Measurements from ENCODE around the gene SLC5A6. TPM values are rescaled to one million over a fixed set of nuclear protein-coding genes. Genes with fewer than 3 reads are reported as not detected.

The SLC5A6 gene
- total and polyA plus RNA-seq, 2 donors (not counting 1 experiment from before 2014, with no cell fraction given), result 50.8 to 52.6 TPM

DNA sequence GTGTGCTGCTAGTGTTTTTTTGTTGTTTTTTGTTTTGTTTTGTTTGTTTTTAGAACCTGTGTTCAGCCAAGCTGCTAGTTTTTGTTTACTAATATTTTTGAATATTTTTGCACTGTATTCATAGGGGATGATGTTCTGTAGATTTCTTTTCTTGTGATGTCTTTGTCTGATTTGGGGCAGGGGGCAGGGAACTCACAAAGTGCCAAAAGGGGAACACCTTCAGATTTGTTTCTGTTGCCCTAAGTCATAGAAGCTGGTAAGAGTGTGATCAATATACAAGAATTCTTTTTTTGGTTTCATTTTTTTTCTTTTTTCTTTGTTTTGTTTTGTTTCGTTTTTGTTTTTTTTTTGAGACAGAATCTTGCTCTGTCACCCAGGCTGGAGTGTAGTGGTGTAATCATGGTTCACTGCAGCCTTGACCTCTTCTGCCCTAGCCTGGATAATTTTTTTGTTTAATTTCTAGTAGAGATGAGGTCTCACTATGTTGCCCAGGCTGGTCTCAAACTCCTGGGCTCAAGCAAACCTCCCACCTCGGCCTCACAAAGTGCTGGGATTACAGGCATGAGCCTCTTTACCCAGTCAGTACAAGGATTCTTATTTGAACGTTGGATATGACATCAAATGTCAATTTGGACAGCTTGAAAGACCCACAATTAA, 32.6 kb downstream of the SLC5A6 start:
- Histone ChIP-seq H4K20me1 (ENCODE audit: control insufficient read depth, insufficient read depth, low read length, poor library complexity, severe bottlenecking) (no peaks in the 10 kb centered on the region), H3K27me3 (replicated peaks in 1 of 4; ENCODE audit: control extremely low read depth in 1 of 4, control insufficient read depth in 3 of 4, insufficient read depth in 4 of 4, low read length in 3 of 4) (peaks cover 0 to 14% (median 6%) of the 10 kb centered on the region in 4 experiments), H3K9ac (ENCODE audit: low read length) (no peak overlapping the region), H3K36me3 (replicated peaks in 1 of 2; ENCODE audit: control extremely low read depth in 1 of 2, control insufficient read depth in 1 of 2, extremely low read depth in 1 of 2, insufficient read depth in 2 of 2, low read length in 1 of 2) (no peaks in the 10 kb centered on the region), H3K4me2 (replicated peaks; ENCODE audit: low read depth, low read length, poor library complexity, severe bottlenecking) (no peak overlapping the region), H3K27ac (ENCODE audit: low read length in 2 of 2) (no peak overlapping the region), H2AFZ (ENCODE audit: insufficient read depth, low read depth, low read length, poor library complexity, severe bottlenecking) (no peak overlapping the region), H3K79me2 (ENCODE audit: control insufficient read depth, insufficient read depth, low read length) (no peaks in the 10 kb centered on the region), H3K9me3 (ENCODE audit: control extremely low read depth in 1 of 3, control insufficient read depth in 2 of 3, insufficient read depth in 1 of 3, low read length in 2 of 3) (no peaks in the 10 kb centered on the region), H3K4me3 (ENCODE audit: control extremely low read depth in 1 of 5, extremely low read depth in 1 of 5, insufficient read depth in 1 of 5, low read depth in 2 of 5, low read length in 4 of 5) (no peak overlapping the region), H3K4me1 (ENCODE audit: control insufficient read depth in 2 of 2, insufficient read depth in 2 of 2, low read length in 2 of 2) (no peaks in the 10 kb centered on the region)
- Mint-ChIP-seq H3K4me3 (no peak overlapping the region), H3K9me3 (ENCODE audit: insufficient read depth) (no peaks in the 10 kb centered on the region), H3K27me3 (peaks cover 41% of the 10 kb centered on the region), H3K27ac (no peak overlapping the region), H3K4me1 (no peaks in the 10 kb centered on the region)
- no peak for DNase-seq
- no CpG with 5 or more reads among the region's 3 CpGs for WGBS (ENCODE audit: insufficient coverage)
- intact Hi-C loops (cut with micrococcal nuclease), result no loop called here
- no peak for TF ChIP-seq EZH2 (IDR thresholded peaks at IDR 0.05; ENCODE audit: borderline replicate concordance, insufficient read depth, low read depth, low read length, poor library complexity, severe bottlenecking)
- TF ChIP-seq, protein P1, sequence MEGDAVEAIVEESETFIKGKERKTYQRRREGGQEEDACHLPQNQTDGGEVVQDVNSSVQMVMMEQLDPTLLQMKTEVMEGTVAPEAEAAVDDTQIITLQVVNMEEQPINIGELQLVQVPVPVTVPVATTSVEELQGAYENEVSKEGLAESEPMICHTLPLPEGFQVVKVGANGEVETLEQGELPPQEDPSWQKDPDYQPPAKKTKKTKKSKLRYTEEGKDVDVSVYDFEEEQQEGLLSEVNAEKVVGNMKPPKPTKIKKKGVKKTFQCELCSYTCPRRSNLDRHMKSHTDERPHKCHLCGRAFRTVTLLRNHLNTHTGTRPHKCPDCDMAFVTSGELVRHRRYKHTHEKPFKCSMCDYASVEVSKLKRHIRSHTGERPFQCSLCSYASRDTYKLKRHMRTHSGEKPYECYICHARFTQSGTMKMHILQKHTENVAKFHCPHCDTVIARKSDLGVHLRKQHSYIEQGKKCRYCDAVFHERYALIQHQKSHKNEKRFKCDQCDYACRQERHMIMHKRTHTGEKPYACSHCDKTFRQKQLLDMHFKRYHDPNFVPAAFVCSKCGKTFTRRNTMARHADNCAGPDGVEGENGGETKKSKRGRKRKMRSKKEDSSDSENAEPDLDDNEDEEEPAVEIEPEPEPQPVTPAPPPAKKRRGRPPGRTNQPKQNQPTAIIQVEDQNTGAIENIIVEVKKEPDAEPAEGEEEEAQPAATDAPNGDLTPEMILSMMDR (IDR thresholded peaks at IDR 0.05), result no peak
- ATAC-seq (ENCODE audit: low read depth), result no peak
- POLR2A ChIA-PET, result no interaction called here
- CTCF ChIA-PET, result no interaction called here

DNA sequence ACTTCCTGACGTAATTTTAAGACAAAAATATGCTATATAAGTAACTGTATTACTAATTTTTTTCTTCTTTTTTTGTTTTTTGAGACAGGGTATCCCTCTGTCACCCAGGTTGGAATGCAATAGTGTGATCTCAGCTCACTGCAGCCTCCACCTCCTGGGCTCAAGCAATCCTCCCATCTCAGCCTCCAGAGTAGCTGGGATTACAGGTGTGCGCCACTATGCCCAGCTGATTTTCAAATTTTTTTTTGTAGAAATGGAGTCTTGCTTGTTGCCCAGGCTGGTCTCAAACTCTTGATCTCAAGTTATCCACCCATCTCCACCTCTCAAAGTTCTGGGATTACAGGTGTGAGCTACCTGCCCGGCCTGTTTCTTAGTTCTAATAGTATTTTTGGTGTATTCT, 33.6 kb downstream of the SLC5A6 start:
- no peak overlapping the region for H3K4me3 ChIP-seq (ENCODE audit: control extremely low read depth in 1 of 5, extremely low read depth in 1 of 5, insufficient read depth in 1 of 5, low read depth in 2 of 5, low read length in 4 of 5)
- H3K4me2 ChIP-seq (replicated peaks; ENCODE audit: low read depth, low read length, poor library complexity, severe bottlenecking), result no peak overlapping the region
- no peaks in the 10 kb centered on the region for H3K4me1 ChIP-seq (ENCODE audit: control insufficient read depth in 2 of 2, insufficient read depth in 2 of 2, low read length in 2 of 2)
- H2AFZ ChIP-seq (ENCODE audit: insufficient read depth, low read depth, low read length, poor library complexity, severe bottlenecking), result no peak overlapping the region
- Mint-ChIP-seq H3K4me1 (no peaks in the 10 kb centered on the region), H3K27me3 (peaks cover 35% of the 10 kb centered on the region), H3K4me3 (no peak overlapping the region), H3K27ac (no peak overlapping the region), H3K9me3 (ENCODE audit: insufficient read depth) (no peaks in the 10 kb centered on the region)
- H3K27ac ChIP-seq (ENCODE audit: low read length in 2 of 2), result no peak overlapping the region
- H3K79me2 ChIP-seq (ENCODE audit: control insufficient read depth, insufficient read depth, low read length), result no peaks in the 10 kb centered on the region
- H3K9me3 ChIP-seq (ENCODE audit: control extremely low read depth in 1 of 3, control insufficient read depth in 2 of 3, insufficient read depth in 1 of 3, low read length in 2 of 3), result no peaks in the 10 kb centered on the region
- WGBS (ENCODE audit: insufficient coverage), result no CpG with 5 or more reads among the region's 3 CpGs
- ChIA-PET POLR2A (no interaction called here), CTCF (no interaction called here)
- ATAC-seq (ENCODE audit: low read depth), result no peak
- no peaks in the 10 kb centered on the region for H3K36me3 ChIP-seq (replicated peaks in 1 of 2; ENCODE audit: control extremely low read depth in 1 of 2, control insufficient read depth in 1 of 2, extremely low read depth in 1 of 2, insufficient read depth in 2 of 2, low read length in 1 of 2)
- H3K27me3 ChIP-seq (replicated peaks in 1 of 4; ENCODE audit: control extremely low read depth in 1 of 4, control insufficient read depth in 3 of 4, insufficient read depth in 4 of 4, low read length in 3 of 4), result peaks cover 0 to 14% (median 6%) of the 10 kb centered on the region in 4 experiments
- no peak overlapping the region for H3K9ac ChIP-seq (ENCODE audit: low read length)
- no peak for TF ChIP-seq EZH2 (IDR thresholded peaks at IDR 0.05; ENCODE audit: borderline replicate concordance, insufficient read depth, low read depth, low read length, poor library complexity, severe bottlenecking)
- TF ChIP-seq, protein P1 (IDR thresholded peaks at IDR 0.05), result no peak
- H4K20me1 ChIP-seq (ENCODE audit: control insufficient read depth, insufficient read depth, low read length, poor library complexity, severe bottlenecking), result no peaks in the 10 kb centered on the region
- intact Hi-C loops (cut with micrococcal nuclease), result no loop called here
- DNase-seq, result no peak

All from B cell (primary cell).